Hepatocyte (in vitro differentiated cells): Measurements from ENCODE around the gene KCNJ15.

ENCODE experiments used
- EZH2 ChIP-seq: fragments of 200-600 bp; sonication (generic); IDR thresholded peaks from 2 replicates; pipeline ENCODE4 v1.6.1; 2016; ENCODE audit warnings: antibody characterized with exemption, mild to moderate bottlenecking, borderline replicate concordance
- TF ChIP-seq, protein P1 (sequence below): fragments of 200-600 bp; sonication (generic); IDR thresholded peaks from 2 replicates; pipeline ENCODE4 v1.5.1; 2016; ENCODE audit warnings: antibody characterized with exemption, mild to moderate bottlenecking; ENCODE audit not compliant: poor library complexity

DNA sequence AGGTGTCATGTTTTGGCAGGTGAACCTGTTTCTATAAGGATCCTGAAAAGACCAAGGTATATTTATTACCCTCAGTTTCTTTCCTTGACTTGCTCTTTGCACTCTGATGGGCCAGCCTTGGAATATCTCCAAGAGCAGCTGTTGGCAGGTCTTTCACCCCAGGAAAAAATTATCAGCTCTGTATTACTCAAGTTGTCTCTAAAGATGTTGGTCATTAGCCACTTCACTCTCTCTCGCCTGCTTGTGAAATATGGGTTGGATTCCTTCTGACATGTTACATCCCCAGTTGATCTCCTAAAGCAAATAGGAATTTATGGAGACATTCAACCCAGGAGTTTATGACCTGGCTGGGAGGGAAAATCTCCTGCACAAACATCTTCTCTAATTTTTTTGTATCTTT, 85.9 kb downstream of the KCNJ15 start:
- TF ChIP-seq, protein P1, sequence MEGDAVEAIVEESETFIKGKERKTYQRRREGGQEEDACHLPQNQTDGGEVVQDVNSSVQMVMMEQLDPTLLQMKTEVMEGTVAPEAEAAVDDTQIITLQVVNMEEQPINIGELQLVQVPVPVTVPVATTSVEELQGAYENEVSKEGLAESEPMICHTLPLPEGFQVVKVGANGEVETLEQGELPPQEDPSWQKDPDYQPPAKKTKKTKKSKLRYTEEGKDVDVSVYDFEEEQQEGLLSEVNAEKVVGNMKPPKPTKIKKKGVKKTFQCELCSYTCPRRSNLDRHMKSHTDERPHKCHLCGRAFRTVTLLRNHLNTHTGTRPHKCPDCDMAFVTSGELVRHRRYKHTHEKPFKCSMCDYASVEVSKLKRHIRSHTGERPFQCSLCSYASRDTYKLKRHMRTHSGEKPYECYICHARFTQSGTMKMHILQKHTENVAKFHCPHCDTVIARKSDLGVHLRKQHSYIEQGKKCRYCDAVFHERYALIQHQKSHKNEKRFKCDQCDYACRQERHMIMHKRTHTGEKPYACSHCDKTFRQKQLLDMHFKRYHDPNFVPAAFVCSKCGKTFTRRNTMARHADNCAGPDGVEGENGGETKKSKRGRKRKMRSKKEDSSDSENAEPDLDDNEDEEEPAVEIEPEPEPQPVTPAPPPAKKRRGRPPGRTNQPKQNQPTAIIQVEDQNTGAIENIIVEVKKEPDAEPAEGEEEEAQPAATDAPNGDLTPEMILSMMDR, result no peak
- TF ChIP-seq EZH2, result no peak
